ENCODE measurements around the gene ELAVL4. TPM values are rescaled to one million over a fixed set of nuclear protein-coding genes. Genes with fewer than 3 reads are reported as not detected.
"Not testable (repeated sequence)": the region's sequence is repeated elsewhere in the genome, so short reads cannot be mapped to it uniquely, and the experiment has no call there.

ELAVL4 gene
- total RNA-seq, 6 donors from 2014 or later: 0.10 to 0.20 TPM; not detected in 4

- 100% methylated on average over 1 of the region's 1 CpG for WGBS, 2 donors
- Histone ChIP-seq H3K27me3 (no peaks in the 10 kb centered on the region), H3K27ac (no peak overlapping the region), H3K4me1 (no peaks in the 10 kb centered on the region), H3K9me3 (no peaks in the 10 kb centered on the region), H3K36me3 (no peaks in the 10 kb centered on the region), H3K4me3 (no peak overlapping the region)
- ATAC-seq (ENCODE audit: low FRiP score in 2 of 2) (no peak), DNase-seq (no peak)
- no peak for TF ChIP-seq POLR2A (IDR thresholded peaks at IDR 0.05)
- no peak for TF ChIP-seq EP300 (IDR thresholded peaks at IDR 0.05)
- no peak for TF ChIP-seq CTCF (IDR thresholded peaks at IDR 0.05)
- no peak for TF ChIP-seq POLR2AphosphoS5 (IDR thresholded peaks at IDR 0.05)
Observed at GRCh38 chr1:50158421-50158820, 49.7 kb downstream of the ELAVL4 start.

- 85 to 88% methylated on average over 4 of the region's 4 CpGs for WGBS, 2 donors
- ATAC-seq (ENCODE audit: low FRiP score in 2 of 2) (no peak), DNase-seq (no peak)
- H3K36me3 ChIP-seq: no peaks in the 10 kb centered on the region
- H3K27ac ChIP-seq: no peak overlapping the region
- H3K4me3 ChIP-seq: no peak overlapping the region
- no peaks in the 10 kb centered on the region for H3K4me1 ChIP-seq
- no peaks in the 10 kb centered on the region for H3K27me3 ChIP-seq
- TF ChIP-seq EP300 (IDR thresholded peaks at IDR 0.05) (no peak), CTCF (IDR thresholded peaks at IDR 0.05) (no peak), POLR2A (IDR thresholded peaks at IDR 0.05) (no peak)
- H3K9me3 ChIP-seq: no peaks in the 10 kb centered on the region
Observed at GRCh38 chr1:50163680-50164079, 55.0 kb downstream of the ELAVL4 start.

GRCh38 chr1:50166351-50166750, 57.6 kb downstream of the ELAVL4 start:
- ATAC-seq (ENCODE audit: low FRiP score in 2 of 2): not testable (repeated sequence)
- WGBS, 2 donors: 82 to 94% methylated on average over 1 of the region's 1 CpG

GRCh38 chr1:50172299-50172698, 63.6 kb downstream of the ELAVL4 start:
- DNase-seq: no peak

More at GRCh38 chr1:50166351-50166750, 57.6 kb downstream of the ELAVL4 start:
- not testable (repeated sequence) for DNase-seq, H3K4me1 ChIP-seq, H3K27ac ChIP-seq, H3K36me3 ChIP-seq, H3K4me3 ChIP-seq, H3K9me3 ChIP-seq, H3K27me3 ChIP-seq

GRCh38 chr1:50174101-50174500, 65.4 kb downstream of the ELAVL4 start:
- H3K9me3 ChIP-seq: no peaks in the 10 kb centered on the region
- TF ChIP-seq EP300 (IDR thresholded peaks at IDR 0.05) (no peak), POLR2A (IDR thresholded peaks at IDR 0.05) (no peak), POLR2AphosphoS5 (IDR thresholded peaks at IDR 0.05) (no peak), CTCF (IDR thresholded peaks at IDR 0.05) (no peak)
- no peak overlapping the region for H3K4me3 ChIP-seq
- no peak for ATAC-seq (ENCODE audit: low FRiP score in 2 of 2)
- H3K27me3 ChIP-seq: no peaks in the 10 kb centered on the region
- H3K27ac ChIP-seq: no peak overlapping the region
- H3K4me1 ChIP-seq: no peaks in the 10 kb centered on the region
- no peaks in the 10 kb centered on the region for H3K36me3 ChIP-seq
- DNase-seq: no peak

More at GRCh38 chr1:50172299-50172698, 63.6 kb downstream of the ELAVL4 start:
- Histone ChIP-seq H3K27me3 (no peaks in the 10 kb centered on the region), H3K27ac (no peak overlapping the region), H3K36me3 (no peaks in the 10 kb centered on the region), H3K9me3 (no peaks in the 10 kb centered on the region), H3K4me1 (no peaks in the 10 kb centered on the region), H3K4me3 (no peak overlapping the region)
- no peak for TF ChIP-seq POLR2A (IDR thresholded peaks at IDR 0.05)
- TF ChIP-seq CTCF (IDR thresholded peaks at IDR 0.05): no peak
- TF ChIP-seq POLR2AphosphoS5 (IDR thresholded peaks at IDR 0.05): no peak
- no peak for TF ChIP-seq EP300 (IDR thresholded peaks at IDR 0.05)
- WGBS, 2 donors: 81 to 100% methylated on average over 1 of the region's 1 CpG
- ATAC-seq (ENCODE audit: low FRiP score in 2 of 2): no peak

Measured in upper lobe of left lung (tissue), 6 donors.